Trophoblast cell (in vitro differentiated cells and primary cell): ENCODE measurements around the gene SHISA7.

Experiments
- DNase-seq, 2 donors: peaks; one replicate each; pipeline ENCODE4 v3.0.0-alpha.2; 2016
- H2AFZ ChIP-seq: 2 replicates; pipeline ENCODE4 v1.6.1; 2013; ENCODE audit warnings: low read length, moderate library complexity, mild to moderate bottlenecking; ENCODE audit not compliant: insufficient read depth, poor library complexity
- H2AK5ac ChIP-seq: 2 replicates; pipeline ENCODE4 v1.6.1; 2013; ENCODE audit warnings: mild to moderate bottlenecking, low read length
- H2BK120ac ChIP-seq: 2 replicates; pipeline ENCODE4 v1.6.1; 2013; ENCODE audit warnings: low read length, mild to moderate bottlenecking, moderate library complexity; ENCODE audit not compliant: insufficient read depth, poor library complexity
- H2BK12ac ChIP-seq: 2 replicates; pipeline ENCODE4 v1.6.1; 2013; ENCODE audit warnings: mild to moderate bottlenecking, low read length, moderate library complexity
- H2BK5ac ChIP-seq: 2 replicates; pipeline ENCODE4 v1.6.1; 2013; ENCODE audit warnings: low read length, low read depth, moderate library complexity, mild to moderate bottlenecking; ENCODE audit not compliant: poor library complexity
- H3K14ac ChIP-seq: 2 replicates; pipeline ENCODE4 v1.6.1; 2013; ENCODE audit warnings: mild to moderate bottlenecking, low read length
- H3K18ac ChIP-seq: 2 replicates; pipeline ENCODE4 v1.6.1; 2013; ENCODE audit warnings: mild to moderate bottlenecking, low read length
- H3K23ac ChIP-seq: 2 replicates; pipeline ENCODE4 v1.6.1; 2013; ENCODE audit warnings: low read length
- H3K27ac ChIP-seq: 2 replicates; pipeline ENCODE4 v1.5.1; 2013; ENCODE audit warnings: low read depth, mild to moderate bottlenecking, inconsistent platforms, low read length, moderate library complexity
- H3K27me3 ChIP-seq: 2 replicates; pipeline ENCODE4 v1.6.1; 2013; ENCODE audit warnings: inconsistent platforms, mild to moderate bottlenecking, low read length, moderate library complexity; ENCODE audit not compliant: insufficient read depth
- H3K36me3 ChIP-seq, 2 experiments: 1 replicate in 1 of 2; 2 replicates in 1 of 2; pipeline ENCODE4 v1.6.1; 2013; ENCODE audit warnings: low read length in 2 of 2, mild to moderate bottlenecking in 2 of 2, moderate library complexity in 1 of 2; ENCODE audit not compliant: insufficient read depth in 2 of 2, control insufficient read depth in 1 of 2
- H3K4ac ChIP-seq: 2 replicates; pipeline ENCODE4 v1.6.1; 2013; ENCODE audit warnings: low read depth, mild to moderate bottlenecking, low read length, moderate library complexity
- H3K4me1 ChIP-seq, 2 experiments: 1 replicate in 1 of 2; 2 replicates in 1 of 2; pipeline ENCODE4 v1.6.1; 2013; ENCODE audit warnings: low read length in 2 of 2, mild to moderate bottlenecking in 2 of 2, moderate library complexity in 1 of 2; ENCODE audit not compliant: insufficient read depth in 2 of 2, control insufficient read depth in 1 of 2
- H3K4me2 ChIP-seq: 2 replicates; pipeline ENCODE4 v1.6.1; 2013; ENCODE audit warnings: inconsistent platforms, mild to moderate bottlenecking, low read length, moderate library complexity
- H3K4me3 ChIP-seq: 2 replicates; pipeline ENCODE4 v1.5.1; 2013; ENCODE audit warnings: mild to moderate bottlenecking, low read depth, low read length, inconsistent platforms
- H3K79me1 ChIP-seq: one replicate; pipeline ENCODE4 v1.6.1; 2013; ENCODE audit warnings: low read length
- H3K79me2 ChIP-seq: 2 replicates; pipeline ENCODE4 v1.6.1; 2013; ENCODE audit warnings: low read length, mild to moderate bottlenecking; ENCODE audit not compliant: control insufficient read depth, insufficient read depth, poor library complexity
- H3K9ac ChIP-seq: 2 replicates; pipeline ENCODE4 v1.6.1; 2013; ENCODE audit warnings: mild to moderate bottlenecking, low read length
- H3K9me3 ChIP-seq: 2 replicates; pipeline ENCODE4 v1.6.1; 2013; ENCODE audit warnings: low read depth, mild to moderate bottlenecking, control low read depth, inconsistent platforms, low read length; ENCODE audit not compliant: insufficient read depth
- H4K12ac ChIP-seq: 2 replicates; pipeline ENCODE4 v1.6.1; 2013; ENCODE audit warnings: low read depth, mild to moderate bottlenecking, low read length, moderate library complexity
- H4K8ac ChIP-seq: 2 replicates; pipeline ENCODE4 v1.6.1; 2013; ENCODE audit warnings: low read depth, mild to moderate bottlenecking, low read length, moderate library complexity
- H4K91ac ChIP-seq: one replicate; pipeline ENCODE4 v1.6.1; 2013; ENCODE audit warnings: low read depth, mild to moderate bottlenecking, low read length, moderate library complexity
- WGBS: extraction: QIAGEN DNeasy Blood & Tissue Kit; methylation state at CpG from one replicate; pipeline ENCODE4 v1.1.7; 2013; ENCODE audit warnings: missing lambda C conversion rate; ENCODE audit not compliant: insufficient read length, insufficient coverage; ENCODE audit errors: extremely low coverage; 5-methylcytosine and 5-hydroxymethylcytosine counted together

The SHISA7 gene

DNA sequence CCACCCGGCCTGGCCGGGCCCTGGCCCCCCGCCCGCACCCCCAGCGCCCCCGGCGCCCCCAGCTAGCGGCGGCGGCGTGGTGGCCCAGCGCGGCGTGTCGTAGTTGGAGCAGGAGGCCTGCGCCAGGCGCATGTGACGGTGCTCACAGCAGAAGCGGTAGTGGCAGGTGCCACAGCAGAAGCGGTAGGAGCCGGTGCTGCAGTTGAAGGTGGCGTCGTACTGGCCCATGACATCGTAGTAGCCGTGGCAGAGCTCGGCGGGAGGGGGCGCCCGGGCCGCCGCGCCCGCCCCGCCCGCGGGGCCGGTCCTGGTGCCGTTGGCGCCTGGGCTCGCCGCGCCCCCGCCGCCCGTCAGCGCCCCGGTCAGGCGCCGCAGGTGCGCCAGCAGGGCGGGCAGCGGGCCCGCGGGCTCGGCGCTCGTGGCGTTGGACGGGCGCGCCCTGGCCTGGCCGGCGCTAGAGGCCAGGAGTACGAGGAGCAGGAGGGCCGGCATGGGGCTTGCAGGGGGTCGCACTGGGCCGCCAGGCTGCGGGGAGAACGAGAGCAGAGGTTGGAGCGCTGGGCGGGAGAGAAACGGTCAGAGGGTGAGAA is 633 bp downstream of the SHISA7 start:
- Histone ChIP-seq H3K4me1 (no peaks in the 10 kb centered on the region), H4K91ac (no peak overlapping the region), H3K27ac (no peak overlapping the region), H3K4me3 (no peak overlapping the region), H3K14ac (no peak overlapping the region), H3K4ac (no peak overlapping the region), H3K18ac (no peak overlapping the region), H2BK5ac (no peak overlapping the region), H2AFZ (no peak overlapping the region), H3K4me2 (no peak overlapping the region), H3K9ac (no peak overlapping the region), H2BK12ac (no peak overlapping the region), H3K79me1 (no peaks in the 10 kb centered on the region), H4K8ac (no peak overlapping the region), H2AK5ac (no peak overlapping the region), H3K36me3 (no peaks in the 10 kb centered on the region), H3K79me2 (no peaks in the 10 kb centered on the region), H3K9me3 (peaks cover 16% of the 10 kb centered on the region), H3K23ac (no peak overlapping the region), H3K27me3 (peaks cover 51% of the 10 kb centered on the region), H2BK120ac (no peak overlapping the region), H4K12ac (no peak overlapping the region)
- DNase-seq = no peak
- no CpG with 5 or more reads among the region's 72 CpGs for WGBS

DNA sequence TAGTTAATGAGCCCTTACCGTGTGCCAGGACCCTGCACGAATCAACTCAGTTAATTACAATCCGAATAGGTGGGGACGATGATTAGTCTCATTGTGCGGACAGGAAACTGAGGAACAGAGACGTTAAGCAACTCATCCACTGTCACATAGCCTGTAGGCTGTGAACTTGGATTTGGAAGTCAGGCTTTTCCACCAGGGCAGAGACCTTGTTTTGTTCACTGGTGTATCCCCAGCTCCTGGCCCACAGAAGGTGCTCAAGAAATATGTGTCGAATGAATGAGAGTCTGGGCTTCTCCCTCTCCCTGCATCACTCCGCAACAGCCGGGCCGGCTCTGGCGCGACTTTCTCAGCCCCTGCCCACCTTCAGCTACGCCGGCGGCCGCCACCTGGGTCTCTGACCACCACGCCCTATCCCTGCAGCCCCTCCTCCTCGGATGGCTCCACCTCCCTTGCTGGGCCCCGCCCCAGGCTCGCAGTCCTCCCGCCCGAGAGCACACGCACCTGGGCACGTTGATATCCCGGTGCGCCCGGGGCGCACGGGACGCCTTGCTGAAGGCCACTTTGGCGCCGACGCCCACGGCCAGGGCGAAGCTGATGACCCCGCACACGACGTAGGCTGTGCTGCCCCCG is 1.3 kb downstream of the SHISA7 start:
- Histone ChIP-seq H3K9me3 (peaks cover 16% of the 10 kb centered on the region), H3K18ac (no peak overlapping the region), H3K79me2 (no peaks in the 10 kb centered on the region), H3K4ac (no peak overlapping the region), H3K4me2 (no peak overlapping the region), H2AFZ (no peak overlapping the region), H3K4me3 (no peak overlapping the region), H3K36me3 (no peaks in the 10 kb centered on the region), H3K27me3 (peaks cover 51% of the 10 kb centered on the region), H4K8ac (no peak overlapping the region), H3K9ac (no peak overlapping the region), H3K14ac (no peak overlapping the region), H3K23ac (no peak overlapping the region), H2BK120ac (no peak overlapping the region), H3K79me1 (no peaks in the 10 kb centered on the region), H4K91ac (no peak overlapping the region), H2BK5ac (no peak overlapping the region), H3K4me1 (no peaks in the 10 kb centered on the region), H3K27ac (no peak overlapping the region), H2BK12ac (no peak overlapping the region), H2AK5ac (no peak overlapping the region), H4K12ac (no peak overlapping the region)
- WGBS = no CpG with 5 or more reads among the region's 39 CpGs
- DNase-seq = no peak

GRCh38 chr19:55441319-55441691 is 1.8 kb downstream of the SHISA7 start:
- Histone ChIP-seq H3K27me3 (peaks cover 51% of the 10 kb centered on the region), H3K4me2 (no peak overlapping the region), H2BK5ac (no peak overlapping the region), H2BK120ac (no peak overlapping the region), H3K14ac (no peak overlapping the region), H3K79me1 (no peaks in the 10 kb centered on the region), H4K91ac (no peak overlapping the region), H3K79me2 (no peaks in the 10 kb centered on the region), H3K4ac (no peak overlapping the region), H3K9ac (no peak overlapping the region), H3K27ac (no peak overlapping the region), H2AFZ (no peak overlapping the region), H3K36me3 (no peaks in the 10 kb centered on the region), H4K8ac (no peak overlapping the region), H3K23ac (no peak overlapping the region), H3K4me1 (no peaks in the 10 kb centered on the region), H3K9me3 (peaks cover 16% of the 10 kb centered on the region), H2AK5ac (no peak overlapping the region), H3K18ac (no peak overlapping the region), H2BK12ac (no peak overlapping the region), H4K12ac (no peak overlapping the region), H3K4me3 (no peak overlapping the region)
- no CpG with 5 or more reads among the region's 21 CpGs for WGBS
- DNase-seq = no peak

DNA sequence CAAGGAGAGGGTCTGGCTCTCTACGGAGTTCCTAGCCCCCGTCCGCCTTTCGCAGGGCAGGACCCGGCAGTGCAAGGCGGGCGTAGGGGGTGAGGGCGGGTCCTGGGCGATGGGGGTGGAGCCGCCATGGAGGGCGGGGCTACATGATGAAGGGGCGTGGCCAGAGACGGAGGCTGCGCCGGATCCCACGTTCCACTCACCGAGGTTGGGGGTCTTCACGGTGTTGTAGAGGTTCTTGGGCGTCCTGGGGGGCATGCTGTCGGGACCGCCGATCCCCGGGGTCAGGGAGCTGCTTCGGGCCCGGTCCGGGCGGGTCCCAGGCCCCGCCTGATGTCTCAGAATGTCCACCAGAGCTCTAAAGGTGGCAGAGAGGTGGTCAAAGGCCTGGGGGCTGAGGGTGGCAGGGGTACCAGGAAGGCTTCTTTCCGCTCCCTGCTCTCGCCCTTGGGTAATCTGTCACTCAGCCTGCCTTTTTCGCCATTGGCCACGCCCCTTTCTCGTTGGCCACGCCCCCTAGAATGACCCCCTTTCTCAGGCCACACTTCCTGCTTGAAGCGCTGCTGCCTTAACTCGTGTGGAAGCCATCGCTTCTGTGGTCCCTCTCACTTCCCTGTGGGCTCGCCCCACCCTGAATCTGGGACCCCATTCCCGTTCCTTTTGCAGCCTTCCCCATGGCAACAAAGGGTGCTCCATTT is 2.5 kb downstream of the SHISA7 start:
- no peaks in the 10 kb centered on the region for H3K36me3 ChIP-seq
- no peak overlapping the region for H4K8ac ChIP-seq
- peaks cover 16% of the 10 kb centered on the region for H3K9me3 ChIP-seq
- no peak overlapping the region for H4K91ac ChIP-seq
- H3K14ac ChIP-seq = no peak overlapping the region
- H3K23ac ChIP-seq = no peak overlapping the region
- no peak overlapping the region for H3K18ac ChIP-seq
- no peak overlapping the region for H3K4me3 ChIP-seq
- H3K79me2 ChIP-seq = no peaks in the 10 kb centered on the region
- no peak overlapping the region for H4K12ac ChIP-seq
- no CpG with 5 or more reads among the region's 39 CpGs for WGBS
- H3K9ac ChIP-seq = no peak overlapping the region
- peak overlapping the region; percentile 8 for H2AFZ ChIP-seq
- no peak overlapping the region for H3K27ac ChIP-seq
- H3K27me3 ChIP-seq = peaks cover 51% of the 10 kb centered on the region
- H2BK5ac ChIP-seq = no peak overlapping the region
- H2AK5ac ChIP-seq = no peak overlapping the region
- H2BK12ac ChIP-seq = no peak overlapping the region
- no peaks in the 10 kb centered on the region for H3K4me1 ChIP-seq
- no peak overlapping the region for H3K4me2 ChIP-seq
- H2BK120ac ChIP-seq = no peak overlapping the region
- no peak for DNase-seq
- H3K4ac ChIP-seq = no peak overlapping the region
- no peaks in the 10 kb centered on the region for H3K79me1 ChIP-seq
